Activated CD4-positive, alpha-beta T cell treated with anti-CD3 and anti-CD28 coated beads, Interleukin-2, amount 50 U/mL, for 1 hour (primary cell): Measurements from ENCODE around the gene GART.

ENCODE experiments used
- DNase-seq: peaks from one replicate; pipeline ENCODE4 v3.0.0-alpha.2; 2020

GART gene

DNA sequence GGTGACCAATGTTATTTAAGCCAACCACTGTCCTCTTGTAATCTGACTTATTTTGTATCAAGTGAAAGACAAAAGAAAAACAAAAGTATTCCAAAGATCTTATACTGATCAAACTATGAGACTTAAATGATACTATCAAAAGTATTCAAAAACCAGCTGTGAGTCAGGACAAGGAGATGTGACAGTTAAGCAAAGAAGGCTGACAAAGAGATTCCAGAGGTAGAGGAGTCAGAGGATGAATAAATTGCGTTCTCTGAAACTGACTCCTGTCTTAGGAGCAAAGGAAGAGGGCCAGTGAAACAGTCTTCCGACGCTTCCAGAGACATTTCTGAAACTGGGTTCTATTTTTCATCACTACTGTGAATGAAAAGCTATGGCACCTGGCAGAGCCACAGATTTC lies 83.1 kb downstream of the GART start:
- DNase-seq, result no peak

DNA sequence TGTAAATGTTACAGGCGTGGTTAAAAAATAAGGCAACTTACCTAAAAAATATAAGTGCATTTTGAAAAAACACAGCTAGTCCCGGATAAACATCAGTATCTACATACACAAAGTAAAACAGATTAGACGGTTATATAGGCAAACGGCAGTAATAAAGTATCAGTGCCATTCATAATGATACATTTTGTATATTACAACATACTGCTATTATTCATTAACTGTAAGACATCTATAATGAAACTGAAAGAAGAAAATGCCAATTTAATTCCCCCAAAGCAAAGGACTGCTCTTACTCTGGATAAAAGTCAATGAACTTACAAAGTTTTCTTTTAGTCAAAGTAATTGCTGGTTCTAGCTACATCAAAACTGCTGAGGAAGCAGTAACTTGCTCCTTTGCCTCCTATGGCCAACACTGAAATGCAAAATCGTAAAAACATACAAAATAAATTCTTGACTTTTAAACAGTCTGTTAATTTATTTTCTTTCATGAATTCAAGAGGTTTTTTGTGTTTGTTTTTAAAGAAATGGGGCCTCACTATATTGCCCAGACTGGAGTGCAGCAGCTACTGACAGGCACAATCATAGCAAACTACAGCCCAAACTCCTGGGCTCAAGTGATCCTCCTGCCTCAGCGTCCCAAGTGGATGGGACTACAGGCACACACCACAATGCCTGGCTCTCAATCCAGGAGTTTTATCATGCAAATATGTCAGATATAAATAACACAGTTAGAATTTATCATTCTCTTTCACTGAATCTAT lies 86.1 kb downstream of the GART start:
- DNase-seq, result no peak
